HG03571 (cell line): ENCODE results near the gene RNF114.
"Not testable (repeated sequence)": the region's sequence is repeated elsewhere in the genome, so short reads cannot be mapped to it uniquely, and the experiment has no call there.

Source experiments
- ATAC-seq: cut with Tn5 transposase; IDR thresholded peaks from one replicate; pipeline ENCODE4 v1.9.1; 2021; ENCODE audit not compliant: unreplicated experiment

RNF114 gene

DNA sequence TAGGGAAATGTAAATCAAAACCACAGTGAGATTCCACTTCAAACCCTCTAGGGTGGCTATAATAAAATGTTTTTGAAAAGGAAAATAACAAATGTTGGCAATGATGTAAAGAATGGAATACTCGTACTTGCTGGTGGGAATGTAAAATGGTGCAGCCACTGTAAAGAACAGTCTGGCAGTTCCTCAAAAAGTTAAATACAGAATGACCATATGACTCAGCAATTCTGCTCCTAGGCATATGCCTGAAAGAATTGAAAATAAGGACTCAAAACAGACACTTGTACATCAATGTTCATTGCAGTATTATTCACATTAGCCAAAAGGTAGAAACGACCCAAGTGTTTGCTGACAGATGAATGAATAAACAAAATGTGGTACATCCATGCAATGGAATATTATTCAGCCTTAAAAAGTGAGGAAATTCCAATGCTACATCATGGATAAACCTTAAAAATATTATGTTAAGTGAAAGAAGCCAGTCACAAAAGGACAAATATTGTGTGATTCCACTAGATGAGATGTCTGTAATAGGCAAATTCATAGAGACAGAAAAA, 10.2 kb upstream of the RNF114 start:
- no peak for ATAC-seq

DNA sequence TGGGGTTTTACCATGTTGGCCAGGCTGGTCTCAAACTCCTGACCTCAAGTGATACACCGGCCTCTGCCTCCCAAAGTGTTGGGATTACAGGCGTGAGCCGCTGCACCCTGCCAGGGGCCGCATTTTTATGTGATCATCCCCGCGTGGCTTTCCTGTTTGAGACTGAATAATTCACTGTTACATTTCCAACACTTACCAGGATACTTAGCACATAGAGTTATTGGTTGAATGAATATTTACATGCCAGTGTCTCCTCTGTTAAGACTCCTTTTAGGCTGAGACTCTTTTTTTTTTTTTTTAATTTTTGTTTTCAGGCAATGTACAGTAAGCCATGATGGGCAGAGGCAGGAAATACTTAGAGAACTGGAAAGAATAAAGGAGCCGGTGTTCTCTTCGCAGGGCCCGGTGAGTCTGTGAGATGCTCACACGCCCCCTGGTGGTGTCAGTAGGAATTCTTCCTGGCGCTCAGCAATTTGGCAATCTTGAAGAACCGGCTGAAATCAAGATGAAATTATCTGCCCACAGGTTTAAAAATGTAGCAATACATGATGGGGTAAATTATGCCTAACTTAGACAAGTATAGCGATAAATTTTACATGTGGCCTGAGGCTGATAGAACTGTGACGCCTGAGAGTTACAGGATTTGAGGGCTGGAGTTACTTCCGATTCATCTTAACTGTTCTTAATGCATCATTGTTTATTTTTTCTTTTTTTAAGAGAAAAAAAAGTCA, 7.6 kb upstream of the RNF114 start:
- ATAC-seq = no peak

GRCh38 chr20:49929142-49929494, 7.1 kb upstream of the RNF114 start:
- no peak for ATAC-seq

DNA sequence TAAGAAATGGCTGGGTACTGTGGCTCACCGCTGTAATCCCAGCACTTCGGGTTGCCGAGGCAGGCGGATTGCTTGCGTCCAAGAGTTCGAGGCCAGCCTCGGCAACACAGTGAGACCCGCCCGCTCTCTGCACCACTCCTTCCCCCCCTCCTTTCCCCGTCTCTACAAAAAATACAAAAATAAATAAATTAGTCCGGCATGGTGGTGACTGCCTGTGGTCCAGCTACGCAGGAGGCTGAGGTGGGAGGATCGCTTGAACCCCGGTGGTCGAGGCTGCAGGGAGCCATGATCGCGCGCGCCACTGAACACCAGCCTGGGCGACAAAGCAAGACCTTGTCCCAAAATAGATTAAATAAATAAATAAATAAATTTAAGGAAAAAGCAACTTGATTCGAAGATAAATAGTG, 448 bp upstream of the RNF114 start:
- ATAC-seq = no peak

- ATAC-seq = peak; percentile 16
These were observed 1.1 kb downstream of the RNF114 start for GRCh38 chr20:49937027-49937929.

DNA sequence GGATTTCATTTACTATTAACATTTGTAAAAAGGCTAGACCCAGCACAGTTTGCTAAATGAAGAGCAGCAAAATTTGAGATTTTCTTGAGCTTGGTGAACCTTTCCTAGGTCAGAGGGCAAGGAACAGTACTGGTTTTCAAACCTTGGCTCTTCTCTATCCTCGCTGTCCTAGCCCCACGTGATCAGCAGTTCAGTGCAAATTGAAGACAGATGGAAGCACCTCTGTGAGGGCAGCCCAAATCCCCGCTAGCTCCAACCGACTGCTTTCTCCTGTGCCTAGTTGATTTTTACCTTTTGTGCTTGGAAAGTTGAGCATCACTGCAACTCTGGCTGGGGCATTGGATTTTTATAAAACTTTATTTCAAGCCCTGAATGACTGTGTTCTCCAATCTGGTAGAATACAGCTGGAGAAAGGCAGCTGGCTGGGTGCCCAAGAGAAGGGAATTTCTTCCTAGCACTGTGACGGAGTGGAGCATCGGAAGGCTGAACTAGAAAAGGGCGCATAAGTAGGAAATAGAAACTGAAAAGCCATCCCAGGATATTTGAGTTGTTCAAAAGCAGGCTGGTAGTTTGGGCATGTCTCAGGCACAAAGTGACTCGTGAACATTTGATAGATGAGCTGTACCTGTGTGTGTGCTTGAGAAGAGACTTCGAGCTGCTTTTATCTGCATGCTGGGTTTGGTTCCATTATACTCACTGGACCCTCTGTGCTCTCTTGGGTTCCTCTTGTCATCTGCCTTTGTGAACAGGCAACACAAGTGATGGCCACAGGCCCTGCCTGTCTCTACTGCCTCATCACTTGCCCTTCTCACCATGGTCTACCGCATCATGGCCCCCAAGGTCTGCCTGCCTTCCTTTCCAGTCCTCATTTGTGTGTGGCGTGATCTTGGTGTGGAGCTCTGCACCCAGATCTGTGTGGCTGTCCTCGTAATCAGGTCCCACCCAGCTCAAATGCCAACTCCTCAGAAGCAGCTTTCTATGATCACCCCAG, 2.3 kb downstream of the RNF114 start:
- ATAC-seq = no peak

- no peak for ATAC-seq
These were observed 5.3 kb downstream of the RNF114 start for GRCh38 chr20:49941456-49941855.

DNA sequence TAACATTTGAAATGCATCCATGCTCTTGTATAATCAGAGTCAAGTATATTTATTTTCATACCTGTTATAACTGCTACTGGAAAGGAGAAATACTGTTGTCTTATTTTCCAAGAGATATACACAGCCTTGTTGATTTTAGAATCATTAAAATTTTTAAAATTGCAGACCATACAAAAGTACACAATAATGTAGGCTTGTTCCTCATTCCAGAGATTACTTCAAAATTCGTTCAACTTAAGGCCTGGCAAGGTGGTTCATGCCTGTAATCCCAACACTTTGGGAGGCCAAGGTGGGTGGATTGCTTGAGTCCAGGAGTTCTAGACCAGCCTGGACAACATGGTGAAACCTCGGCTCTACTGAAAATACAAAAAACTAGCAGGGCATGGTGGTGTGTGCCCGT, 6.1 kb downstream of the RNF114 start:
- ATAC-seq = no peak

GRCh38 chr20:49942942-49943341, 6.7 kb downstream of the RNF114 start:
- ATAC-seq = no peak

DNA sequence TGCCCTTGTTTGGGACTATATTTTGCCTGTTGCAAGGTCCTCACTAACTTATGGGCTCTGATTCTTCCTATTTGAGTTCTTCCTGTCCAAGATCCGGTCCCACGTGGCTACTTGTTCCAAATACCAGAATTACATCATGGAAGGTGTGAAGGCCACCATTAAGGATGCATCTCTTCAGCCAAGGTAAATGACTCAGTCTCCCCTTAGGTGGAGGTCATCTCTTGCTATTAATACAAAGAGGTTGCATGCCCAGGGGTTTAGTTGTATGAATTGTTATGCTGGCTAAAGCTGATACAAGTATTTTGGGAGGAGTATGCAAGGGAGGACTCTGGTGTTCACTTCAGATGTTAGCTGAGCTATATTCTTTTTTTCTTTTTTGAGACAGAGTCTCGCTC, 9.1 kb downstream of the RNF114 start:
- ATAC-seq = no peak

GRCh38 chr20:49945701-49946477, 9.7 kb downstream of the RNF114 start:
- ATAC-seq = no peak

GRCh38 chr20:49948178-49948577, 12.0 kb downstream of the RNF114 start:
- ATAC-seq = no peak

GRCh38 chr20:49948809-49949507, 12.8 kb downstream of the RNF114 start:
- no peak for ATAC-seq

GRCh38 chr20:49951151-49951550, 15.0 kb downstream of the RNF114 start:
- ATAC-seq = no peak

DNA sequence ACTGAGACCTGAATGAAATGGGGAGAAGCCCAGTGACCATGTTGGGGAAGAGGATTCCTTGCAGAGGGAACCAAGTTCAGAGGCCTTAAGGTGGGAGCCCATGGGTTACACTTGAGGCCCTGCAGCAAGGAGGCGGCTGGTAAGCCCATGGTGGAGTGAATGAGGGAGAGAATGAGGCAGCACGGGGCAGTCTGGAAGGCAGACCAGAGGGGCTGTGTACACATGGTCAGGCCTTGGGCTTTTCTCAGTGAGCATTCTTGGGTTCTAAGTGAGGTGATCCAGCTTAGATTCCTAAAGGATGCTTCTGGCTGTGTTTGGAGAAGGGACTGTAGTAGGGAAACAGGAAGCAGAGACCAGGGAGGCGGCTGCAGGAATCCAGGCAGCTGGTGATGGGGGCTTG, 19.0 kb downstream of the RNF114 start:
- no peak for ATAC-seq

DNA sequence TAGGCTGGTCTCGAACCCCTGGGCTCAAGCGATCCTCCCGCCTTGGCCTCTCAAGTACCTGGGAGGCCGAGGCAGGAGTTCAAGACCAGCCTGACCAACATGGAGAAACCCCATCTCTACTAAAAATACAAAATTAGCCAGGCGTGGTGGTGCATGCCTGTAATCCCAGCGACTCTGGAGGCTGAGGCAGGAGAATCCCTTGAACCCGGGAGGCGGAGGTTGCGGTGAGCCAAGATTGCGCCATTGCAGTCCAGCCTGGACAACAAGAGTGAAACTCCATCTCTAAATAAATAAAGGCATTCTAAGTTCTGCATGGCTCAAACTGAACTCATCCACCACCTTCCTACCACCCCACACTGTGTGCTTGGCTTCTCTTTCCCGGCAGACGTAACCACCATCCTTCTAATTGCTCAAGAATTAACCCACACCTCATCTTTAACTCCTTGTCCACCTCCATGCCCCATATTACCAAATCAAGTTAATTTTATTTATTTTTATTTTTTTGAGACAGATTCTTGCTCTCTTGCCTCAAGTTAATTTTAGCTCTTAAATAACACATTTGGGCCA, 19.7 kb downstream of the RNF114 start:
- not testable (repeated sequence) for ATAC-seq

DNA sequence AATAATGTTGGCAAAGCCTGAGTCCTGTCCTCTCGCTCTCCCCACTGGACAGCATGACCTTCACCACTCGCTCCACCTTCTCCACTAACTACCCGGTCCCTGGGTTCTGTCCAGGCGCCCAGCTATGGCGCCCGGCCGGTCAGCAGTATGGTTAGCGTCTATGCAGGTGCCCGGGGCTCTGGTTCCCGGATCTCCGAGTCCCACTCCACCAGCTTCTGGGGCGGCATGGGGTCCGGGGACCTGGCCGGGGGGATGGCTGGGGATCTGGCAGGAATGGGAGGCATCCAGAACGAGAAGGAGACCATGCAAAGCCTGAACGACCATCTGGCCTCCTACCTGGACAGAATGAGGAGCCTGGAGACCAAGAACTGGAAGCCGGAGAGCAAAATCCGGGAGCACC, 20.5 kb downstream of the RNF114 start:
- ATAC-seq = no peak

GRCh38 chr20:49957089-49957938, 21.1 kb downstream of the RNF114 start:
- not testable (repeated sequence) for ATAC-seq
